ENCODE measurements around the gene RNASEH2A.

RNASEH2A gene

DNA sequence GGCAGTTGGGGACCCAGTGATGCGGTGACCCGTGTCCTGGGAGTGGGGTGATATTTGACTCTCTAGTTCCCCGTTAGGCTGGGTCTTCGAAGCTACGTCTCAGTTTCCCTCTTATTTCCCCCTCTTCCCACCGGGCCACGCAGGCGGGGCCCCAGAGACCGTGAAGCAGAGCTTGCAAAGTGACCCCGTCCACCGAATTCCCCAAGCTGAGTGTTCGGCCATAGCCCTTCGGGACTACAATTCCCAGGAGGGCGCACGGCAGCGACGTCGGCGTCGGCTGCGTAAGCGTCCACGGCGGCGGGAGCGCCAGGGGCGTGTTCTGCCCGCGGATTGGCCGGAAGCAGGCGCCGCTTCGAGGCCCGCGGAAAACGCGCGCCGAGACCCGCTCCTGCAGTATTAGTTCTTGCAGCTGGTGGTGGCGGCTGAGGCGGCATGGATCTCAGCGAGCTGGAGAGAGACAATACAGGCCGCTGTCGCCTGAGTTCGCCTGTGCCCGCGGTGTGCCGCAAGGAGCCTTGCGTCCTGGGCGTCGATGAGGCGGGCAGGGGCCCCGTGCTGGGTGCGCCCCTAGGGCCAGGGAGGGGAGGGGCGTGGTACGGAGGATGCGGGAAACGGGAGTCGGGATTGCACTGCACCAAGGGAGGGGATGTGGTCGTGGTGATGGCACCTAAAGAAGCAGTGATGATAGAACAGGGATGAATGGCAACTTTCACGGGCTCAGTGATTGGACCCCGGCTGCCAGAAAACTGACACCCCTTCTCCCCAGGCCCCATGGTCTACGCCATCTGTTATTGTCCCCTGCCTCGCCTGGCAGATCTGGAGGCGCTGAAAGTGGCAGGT is at the start of gene RNASEH2A:
TSS of gene RNASEH2A (plus strand) at position 343 of the 840 bp plus-strand sequence. CDS start at position 433, 90 bp downstream.
- no peak for FAIRE-seq

DNA sequence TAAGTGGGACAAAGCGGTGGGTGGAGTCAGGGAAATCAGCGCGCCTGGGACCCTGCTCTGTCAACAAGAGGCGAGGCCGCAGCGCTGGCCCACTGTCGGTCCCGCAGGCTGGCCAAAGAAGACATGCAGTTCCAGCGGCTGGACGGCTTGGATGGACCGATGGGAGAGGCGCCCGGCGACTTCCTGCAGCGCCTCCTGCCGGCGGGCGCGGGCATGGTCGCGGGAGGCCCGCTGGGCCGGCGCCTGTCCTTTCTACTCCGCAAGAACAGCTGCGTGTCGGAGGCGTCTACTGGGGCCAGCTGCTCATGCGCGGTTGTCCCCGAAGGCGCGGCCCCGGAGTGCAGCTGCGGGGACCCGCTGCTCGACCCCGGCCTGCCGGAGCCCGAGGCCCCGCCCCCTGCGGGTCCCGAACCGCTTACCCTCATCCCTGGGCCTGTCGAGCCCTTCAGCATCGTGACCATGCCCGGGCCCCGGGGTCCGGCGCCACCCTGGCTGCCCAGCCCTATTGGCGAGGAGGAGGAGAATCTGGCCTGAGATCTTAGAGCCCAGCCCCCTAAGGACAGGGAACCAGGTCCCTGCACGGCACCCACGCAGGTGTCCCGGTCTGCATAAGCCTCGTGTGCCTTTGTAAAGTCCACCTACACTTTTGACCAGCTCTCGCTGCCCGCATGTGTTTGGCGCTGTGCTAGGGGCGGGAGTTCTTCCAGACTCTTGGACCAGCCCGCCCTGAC is 48.7 kb upstream of the RNASEH2A start:
- FAIRE-seq = no peak

DNA sequence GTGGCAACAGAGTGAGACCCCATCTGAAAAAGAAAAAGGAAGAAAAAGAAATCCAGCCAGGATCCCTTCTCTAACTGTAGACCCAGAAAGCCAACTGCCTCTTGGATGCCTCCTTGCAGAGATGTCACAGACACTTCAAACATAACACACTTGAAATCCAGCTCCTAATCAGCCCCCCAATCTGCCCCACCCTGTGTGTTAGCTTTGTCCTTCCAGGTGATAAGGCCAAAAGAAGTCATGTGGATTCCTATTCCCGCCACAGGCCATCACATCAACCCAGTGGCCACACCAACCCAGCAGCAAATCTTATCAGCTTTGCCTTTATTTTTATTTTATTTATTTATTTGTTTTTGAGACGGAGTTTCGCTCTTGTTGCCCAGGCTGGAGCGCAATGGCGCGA is 46.7 kb upstream of the RNASEH2A start:
- FAIRE-seq = no peak

DNA sequence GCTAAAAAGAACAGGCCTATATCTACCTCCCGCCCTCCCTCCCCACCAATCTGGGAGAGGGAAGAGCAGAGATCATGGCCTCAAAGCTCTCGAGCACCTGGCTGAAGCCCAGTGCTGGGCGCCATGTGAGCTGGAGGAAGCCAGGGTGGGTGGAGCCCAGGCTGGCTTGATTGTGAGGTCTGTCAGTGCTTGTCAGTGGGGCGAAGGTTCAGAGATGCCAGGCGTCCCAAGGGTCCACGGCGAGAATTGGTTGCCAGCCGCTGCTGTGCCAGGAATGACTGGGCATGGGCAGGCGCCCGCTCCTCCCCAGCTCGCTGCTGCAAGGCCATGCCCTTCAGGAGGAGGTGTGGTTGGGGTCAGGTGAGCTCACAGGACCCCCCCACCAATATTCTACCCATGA is 43.3 kb upstream of the RNASEH2A start:
- no peak for FAIRE-seq

DNA sequence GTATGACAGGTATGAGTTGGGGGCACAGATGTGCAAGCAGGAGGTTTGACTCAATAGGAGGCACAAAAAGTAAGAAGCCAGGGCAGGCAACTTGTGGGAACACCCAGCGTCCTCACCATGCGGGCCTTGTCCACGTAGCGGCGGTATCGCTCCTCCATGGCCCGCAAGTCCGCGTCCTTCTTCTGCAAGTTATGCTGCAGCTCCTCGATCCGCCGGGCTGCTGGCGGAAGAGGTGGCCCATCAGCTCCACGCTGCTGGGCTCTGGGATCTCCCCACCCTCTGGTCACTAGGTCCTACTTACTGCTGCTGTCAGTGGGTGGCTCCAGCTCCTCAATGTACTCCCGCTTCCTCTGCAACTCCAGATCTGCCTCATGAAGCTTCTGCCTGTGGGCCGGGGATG is 41.7 kb upstream of the RNASEH2A start:
- FAIRE-seq = no peak

DNA sequence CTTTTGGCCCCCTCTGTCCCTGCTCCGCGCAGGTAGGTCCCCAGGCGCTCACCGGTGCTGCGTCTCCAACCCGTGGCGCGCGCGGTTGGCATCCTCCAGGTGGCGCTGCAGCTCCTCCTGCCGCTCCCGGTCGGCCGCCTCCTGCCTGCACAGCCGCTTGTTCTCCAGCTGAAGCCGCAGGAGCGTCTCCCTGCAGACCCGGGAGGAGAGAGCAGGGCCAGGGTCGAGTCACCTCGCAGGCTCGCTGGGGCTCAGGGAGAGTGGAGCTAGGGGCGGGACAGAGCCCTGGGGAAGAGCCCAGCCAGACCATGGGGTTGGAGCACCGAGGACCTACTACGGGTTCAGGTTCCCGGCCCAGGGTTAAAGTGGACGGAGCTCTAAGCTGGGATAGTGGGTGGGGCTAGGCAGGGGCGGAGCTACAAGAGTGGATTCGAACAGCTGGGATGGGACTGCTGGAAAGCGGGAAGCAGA is 40.3 kb upstream of the RNASEH2A start:
- FAIRE-seq = no peak

DNA sequence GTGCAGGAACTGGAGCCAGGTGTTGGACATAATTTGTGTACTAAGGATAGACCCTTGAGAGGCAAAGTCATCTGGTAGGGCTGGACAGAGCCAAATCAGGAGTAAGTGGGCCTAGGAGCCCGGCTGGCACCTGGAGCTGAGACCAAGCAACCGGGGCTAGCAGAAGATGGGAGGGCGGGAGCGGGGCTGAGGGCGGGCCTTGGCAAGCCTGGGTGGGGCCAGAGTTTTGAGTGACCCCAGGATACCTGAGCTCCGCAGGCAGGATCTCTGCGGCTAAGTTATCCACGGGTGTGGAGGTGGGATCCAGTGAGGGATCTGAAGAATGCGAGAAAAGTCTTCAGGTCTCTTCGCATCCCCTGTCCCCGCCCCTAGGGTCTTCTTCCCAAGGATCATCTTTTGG is 39.2 kb upstream of the RNASEH2A start:
- FAIRE-seq = no peak

DNA sequence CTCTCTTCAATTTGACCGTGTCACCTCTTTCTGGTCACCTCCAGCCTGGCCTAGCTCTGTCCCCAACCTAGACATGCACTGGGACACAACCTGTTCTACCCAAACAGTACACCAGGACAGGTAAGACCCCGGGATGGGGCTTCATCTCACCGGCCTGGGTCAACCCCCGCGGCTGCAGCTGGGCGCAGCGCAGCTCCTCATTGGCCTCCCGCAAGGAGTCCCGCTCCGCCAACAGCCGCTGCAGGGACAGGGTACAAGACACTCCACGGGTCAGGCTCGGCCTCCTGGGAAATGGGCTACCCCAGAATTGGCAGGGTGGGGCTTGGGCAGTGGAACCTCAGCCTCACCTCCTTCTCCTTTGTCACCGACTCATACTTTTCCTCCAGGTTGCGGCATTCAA is 38.7 kb upstream of the RNASEH2A start:
- FAIRE-seq = no peak

DNA sequence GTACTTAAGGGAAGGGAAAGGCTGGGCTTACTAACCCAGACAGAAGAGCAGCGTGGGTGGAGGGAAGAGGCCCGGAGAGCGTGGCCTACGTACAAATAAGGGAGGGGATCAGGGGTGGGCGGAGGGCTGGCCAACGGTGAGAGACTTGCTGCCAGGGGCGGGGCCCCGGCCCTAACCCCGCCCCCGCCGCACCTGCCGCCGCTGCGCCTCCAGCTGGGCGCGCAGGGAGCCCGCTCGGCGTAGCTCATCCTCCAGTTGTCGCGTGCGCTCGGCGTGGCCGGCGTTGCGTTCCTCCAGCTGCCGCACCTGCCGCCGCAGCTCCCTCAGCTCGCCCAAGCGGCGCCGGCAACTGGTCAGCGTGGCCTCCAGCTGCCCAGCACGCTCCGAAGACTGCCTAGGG is 36.7 kb upstream of the RNASEH2A start:
- no peak for FAIRE-seq

DNA sequence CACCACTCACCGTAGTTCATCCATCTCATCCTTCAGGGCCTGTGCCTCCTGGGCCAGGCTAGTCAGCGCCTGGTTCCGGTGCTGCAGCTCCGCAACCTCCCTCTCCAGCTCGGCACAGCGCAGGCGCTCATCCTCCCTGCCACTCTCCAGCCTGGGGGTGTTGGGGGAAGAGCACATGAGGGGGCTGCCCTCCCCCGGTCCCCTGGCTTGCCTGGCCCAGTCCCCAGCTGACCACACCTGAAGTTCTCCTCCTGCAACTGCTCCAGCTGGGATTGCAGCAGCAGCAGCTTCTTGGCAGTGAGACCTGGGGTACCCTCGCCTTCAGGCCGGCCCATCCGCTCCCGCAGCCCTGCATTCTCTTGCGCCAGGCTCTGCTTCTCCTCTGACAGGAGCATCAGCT is 35.5 kb upstream of the RNASEH2A start:
- no peak for FAIRE-seq

DNA sequence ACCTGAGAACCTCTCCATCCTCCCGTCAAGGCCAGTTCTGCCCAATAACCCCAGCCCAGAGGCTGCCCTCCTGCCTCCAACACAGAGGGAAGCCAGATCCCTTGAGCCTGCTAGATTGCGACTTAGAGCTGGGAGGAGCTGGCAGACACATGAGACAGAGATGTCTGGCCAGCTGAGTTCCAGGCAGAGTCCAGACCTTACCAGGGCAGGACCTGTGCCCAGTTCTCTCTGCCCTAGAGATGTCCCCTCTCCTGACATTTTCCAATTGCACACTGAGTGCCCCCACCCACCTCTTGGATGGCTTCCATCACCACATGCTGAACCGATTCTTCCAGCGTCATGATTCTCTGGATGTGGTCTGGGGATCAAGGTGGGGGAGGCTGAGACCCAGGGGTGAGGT is 34.1 kb upstream of the RNASEH2A start:
- no peak for FAIRE-seq

DNA sequence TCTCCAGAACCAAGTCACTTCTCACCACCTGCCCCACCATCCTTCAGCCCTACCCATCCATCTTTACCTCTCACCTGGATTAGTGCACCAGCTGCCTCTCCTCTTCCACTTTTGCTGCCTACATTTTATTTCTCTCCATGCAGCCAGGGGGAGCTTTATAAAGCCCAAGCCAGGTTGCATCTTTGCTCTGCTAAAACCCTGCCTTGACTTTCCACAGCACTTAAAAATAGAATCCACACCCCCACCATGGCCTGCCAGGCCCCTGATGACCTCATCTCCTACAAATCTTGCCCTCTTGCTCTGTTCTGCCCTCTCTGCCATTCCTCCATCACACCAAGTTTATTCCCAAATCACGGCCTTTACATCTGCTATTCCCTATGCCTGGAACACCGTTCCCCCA is 32.8 kb upstream of the RNASEH2A start:
- no peak for FAIRE-seq

DNA sequence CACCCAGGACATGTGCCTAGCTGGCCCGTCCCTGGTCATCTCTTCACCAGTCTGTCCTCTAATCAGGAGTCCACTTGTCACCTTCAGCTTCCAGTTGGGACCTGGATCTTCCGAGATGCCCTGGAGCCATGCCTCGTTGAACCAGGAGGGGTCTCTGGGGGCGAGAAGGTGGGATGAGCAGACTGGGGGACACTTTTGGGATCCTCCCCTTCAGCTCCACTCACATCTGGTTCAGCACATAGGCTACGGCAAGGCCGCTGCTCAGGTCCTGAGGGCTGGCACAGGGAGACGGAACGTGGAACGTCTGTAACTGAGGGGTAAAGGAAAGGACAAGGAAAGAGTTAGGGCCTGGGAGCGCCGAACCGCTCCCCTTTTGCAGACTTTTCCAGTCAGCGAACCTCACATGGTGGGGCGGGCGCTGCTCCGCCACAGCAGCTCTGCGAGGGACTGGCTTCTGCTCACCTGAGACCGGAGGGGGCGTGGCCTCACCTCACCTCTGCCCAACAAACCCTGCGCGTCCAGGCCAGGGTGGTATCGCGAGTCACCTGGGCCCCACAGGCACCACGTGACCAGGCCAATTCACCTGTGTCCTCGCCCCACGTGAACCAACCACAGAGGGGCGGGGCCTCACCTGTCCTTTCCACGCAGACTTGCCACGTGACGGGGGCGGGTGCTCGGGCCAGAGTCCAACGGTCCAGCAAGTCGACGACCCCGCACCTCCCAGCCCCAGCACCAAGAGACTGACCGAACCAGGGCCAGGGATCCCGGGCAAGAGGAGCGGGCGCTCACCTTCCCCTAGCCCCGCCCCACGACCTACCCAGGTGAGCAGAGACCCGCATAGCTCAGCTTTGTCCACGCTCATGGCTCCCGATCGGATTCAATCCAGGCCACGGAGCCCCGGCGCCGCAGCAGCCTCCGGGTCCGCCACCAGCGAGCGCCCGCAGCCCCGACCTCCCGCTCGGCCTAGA is 31.5 kb upstream of the RNASEH2A start, which contains the start of gene HOOK2:
TSS of gene HOOK2 (minus strand) at position 965 of the 968 bp plus-strand sequence. CDS start at position 862, 103 bp downstream.
- FAIRE-seq = no peak

DNA sequence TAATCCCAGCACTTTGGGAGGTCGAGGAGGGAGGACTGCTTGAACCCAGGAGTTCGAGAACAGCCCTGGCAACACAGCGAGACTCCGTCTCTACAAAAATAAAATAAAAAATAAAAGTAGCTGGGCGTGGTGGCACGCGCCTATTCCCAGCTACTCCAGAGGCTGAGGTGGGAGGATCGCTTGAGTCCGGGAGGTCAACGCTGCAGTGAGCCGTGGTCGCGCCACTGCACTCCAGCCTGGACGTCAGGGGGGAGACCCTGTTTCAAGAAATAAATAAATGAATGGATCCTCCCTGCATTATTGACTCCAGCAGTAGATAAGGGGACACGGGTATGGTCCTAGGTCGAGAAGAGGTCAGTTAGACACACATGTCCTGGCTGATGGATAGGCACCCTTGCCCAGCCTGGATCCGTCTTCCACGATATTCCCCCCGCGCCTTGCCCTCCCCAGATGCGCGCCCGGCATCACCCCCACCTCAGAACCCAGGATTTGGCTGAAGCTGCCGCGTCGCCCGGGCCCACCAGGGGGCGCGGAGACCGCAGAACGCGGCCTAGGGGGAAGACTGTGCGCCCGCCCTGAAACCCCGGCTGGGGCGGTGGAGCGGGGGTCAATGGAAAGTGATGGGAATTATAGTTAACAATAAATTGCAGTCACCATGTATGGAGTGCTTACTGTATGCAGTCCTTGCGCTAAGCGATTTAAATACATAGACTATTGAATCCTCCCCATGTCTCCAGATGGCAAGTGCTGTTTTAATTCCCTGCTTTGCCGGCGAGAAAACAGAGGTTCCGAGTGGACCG is 29.0 kb upstream of the RNASEH2A start:
- FAIRE-seq = no peak

DNA sequence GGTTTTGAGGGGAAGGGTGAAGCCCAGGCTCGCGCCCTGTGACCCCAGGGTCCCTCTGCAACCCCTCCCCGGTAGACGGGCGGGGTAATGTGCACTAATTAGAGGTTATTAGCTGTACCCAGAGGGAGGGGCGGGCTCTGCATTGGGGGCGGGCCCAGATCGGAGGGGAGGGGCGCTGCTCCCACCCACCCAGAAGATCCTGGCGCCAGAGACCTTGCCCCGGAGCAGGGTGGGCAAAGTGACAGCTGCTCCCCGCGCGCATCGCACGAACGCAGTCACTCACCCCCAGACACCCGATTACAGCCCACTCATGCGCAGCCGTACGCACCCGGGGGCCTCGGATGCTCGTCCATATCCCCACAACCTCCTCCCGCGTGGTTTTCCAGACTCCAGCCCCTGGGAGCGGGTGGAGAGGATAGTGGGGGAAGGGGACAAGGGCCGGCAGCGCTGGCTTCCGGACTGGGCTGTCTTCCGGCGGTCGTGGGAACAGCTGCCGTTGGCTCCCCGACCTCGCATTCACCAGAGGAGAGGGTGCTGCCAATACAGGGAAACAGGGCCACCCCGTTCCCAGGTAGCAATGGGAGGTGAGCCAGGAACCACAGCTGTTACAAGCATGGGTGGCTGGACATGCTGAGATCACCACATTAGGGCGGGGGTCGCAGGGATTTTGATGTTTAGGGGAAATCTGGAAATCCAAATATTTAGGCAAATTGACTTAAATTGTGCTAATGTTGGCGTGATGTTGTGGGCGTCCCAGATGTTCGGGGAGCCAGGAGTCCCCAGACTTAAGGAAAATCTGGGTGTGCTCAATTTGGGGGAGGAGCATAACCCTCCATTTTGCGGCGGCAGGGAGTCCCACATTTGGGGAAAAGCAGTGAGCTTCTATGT is 28.1 kb upstream of the RNASEH2A start:
- FAIRE-seq = no peak

DNA sequence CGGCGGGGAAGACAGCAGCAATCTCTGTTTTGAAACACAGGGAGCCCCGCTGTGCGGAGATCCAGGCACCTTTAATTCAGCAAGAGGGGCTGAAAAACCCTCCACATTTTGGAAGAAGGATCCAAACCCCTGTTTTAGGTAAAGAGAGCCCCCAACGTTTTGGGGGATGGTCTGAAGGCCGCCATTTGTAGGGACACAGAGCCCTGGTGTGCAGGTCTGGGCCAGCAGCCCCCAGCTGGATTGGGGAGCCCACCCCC is 27.6 kb upstream of the RNASEH2A start:
- no peak for FAIRE-seq

DNA sequence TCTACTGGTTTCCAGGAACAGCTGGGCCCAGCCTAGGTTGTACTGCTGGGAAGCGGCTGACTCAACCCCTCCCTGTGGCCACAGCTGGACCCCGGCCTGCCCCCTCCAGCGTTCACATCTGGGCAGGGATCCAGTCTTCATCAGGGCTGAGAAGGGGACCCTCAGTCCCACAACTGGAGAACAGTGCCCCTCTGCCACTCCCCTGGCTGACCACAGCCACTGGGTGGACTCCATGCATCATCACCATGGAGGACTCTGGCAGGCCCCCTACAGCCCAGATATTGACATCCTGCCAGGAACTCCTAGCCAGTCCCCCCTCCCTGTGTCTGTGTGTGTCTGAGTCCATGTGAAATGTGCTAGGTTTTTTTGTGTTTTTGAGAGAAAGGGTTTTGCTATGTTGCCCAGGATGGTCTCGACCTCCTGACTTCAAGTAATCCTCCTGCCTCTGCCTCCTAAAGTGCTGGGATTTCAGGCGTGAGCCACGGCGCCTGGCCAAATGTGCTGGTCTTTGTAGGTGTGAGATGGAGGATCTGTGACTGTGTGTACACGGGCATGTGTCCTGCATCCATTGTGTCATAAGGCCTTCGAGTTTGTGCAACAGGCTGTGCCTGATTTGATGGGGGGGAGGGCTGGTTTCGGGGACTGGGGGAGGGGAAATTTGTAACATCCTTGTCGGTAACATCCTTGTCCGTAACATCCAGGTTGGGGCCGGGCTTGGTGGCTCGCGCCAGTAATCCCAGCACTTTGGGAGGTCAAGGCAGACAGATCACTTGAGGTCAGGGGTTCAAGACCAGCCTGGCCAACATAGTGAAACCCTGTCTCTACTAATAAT is 27.0 kb upstream of the RNASEH2A start:
- no peak for FAIRE-seq

DNA sequence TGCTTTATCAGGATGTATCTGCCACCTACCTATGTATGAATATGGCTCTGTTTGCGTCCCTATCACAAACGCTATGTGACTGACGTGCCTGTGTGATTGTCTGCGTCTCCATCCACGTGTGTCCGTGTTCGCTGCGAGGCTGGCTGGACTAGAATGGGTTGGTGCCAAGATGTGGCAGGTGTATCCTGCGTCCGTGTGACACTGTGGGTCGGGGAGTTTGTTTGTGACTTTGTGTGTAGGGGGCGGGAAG is 24.3 kb upstream of the RNASEH2A start:
- FAIRE-seq = no peak

DNA sequence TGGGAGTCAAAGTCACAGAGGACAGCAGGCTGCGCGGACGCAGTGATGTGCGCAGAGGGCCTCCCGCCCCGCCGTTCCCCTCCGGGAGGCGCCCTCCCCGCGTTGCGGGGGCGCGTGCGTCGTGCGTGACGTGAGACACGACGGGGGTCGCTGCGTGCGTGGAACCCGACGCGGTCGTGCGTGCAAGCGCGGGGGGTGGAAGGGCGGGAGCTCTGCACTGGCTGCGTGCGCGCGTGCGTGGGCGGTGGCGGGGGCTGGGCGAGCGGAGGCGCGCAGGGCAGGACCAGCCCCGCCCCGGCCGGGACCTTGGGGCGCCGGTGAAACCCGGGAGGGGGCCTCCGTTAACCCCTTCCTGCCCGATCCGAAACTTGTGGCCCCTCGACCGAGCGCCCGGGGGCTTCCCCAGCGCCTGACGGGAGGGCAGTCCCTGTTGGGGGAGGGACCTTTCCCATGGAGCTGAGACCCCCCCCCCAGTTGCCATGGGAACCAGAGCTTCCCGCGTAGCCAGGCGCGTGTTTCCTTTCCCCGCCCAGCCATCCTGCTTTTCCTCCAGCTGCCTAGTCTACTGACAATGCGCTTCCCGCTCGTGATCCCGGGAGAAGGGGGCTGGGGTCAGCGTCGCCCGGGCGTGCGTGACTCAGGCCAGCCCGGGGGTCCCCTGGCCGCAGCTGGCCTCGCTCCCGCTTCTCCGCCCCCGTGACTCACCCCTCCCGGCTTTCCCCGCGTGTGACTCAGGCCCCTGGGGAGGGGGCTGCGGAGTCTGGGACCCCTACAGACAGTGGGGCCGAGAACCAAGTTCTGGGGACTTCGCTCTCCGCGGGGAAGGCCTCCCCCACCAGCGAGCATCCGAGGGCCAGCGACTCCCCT is 23.7 kb upstream of the RNASEH2A start:
- no peak for FAIRE-seq
